GM12875 (cell line): ENCODE measurements around the gene KLHDC9.

ENCODE experiments used
- H3K4me3 ChIP-seq: one replicate; pipeline ENCODE4 v1.5.1; 2011; ENCODE audit warnings: low read depth, low read length, control low read depth
- CTCF ChIP-seq: IDR thresholded peaks from 2 replicates; pipeline ENCODE4 v1.5.1; 2011; ENCODE audit warnings: low read depth, mild to moderate bottlenecking, control low read depth, inconsistent platforms, low read length, moderate library complexity, borderline replicate concordance; ENCODE audit not compliant: insufficient read depth

Gene KLHDC9

GRCh38 chr1:161096015-161096414 is 2.1 kb upstream of the KLHDC9 start:
- H3K4me3 ChIP-seq, result no peak overlapping the region
- TF ChIP-seq CTCF, result no peak

GRCh38 chr1:161096530-161096929 is 1.6 kb upstream of the KLHDC9 start:
- TF ChIP-seq CTCF, result no peak
- H3K4me3 ChIP-seq, result no peak overlapping the region

- no peak for TF ChIP-seq CTCF
- H3K4me3 ChIP-seq, result no peak overlapping the region
Observed at GRCh38 chr1:161099090-161099802, 1.1 kb downstream of the KLHDC9 start.

- no peak overlapping the region for H3K4me3 ChIP-seq
- no peak for TF ChIP-seq CTCF
Observed at GRCh38 chr1:161100556-161100955, 2.4 kb downstream of the KLHDC9 start.

GRCh38 chr1:161106431-161106830 is 8.3 kb downstream of the KLHDC9 start:
- TF ChIP-seq CTCF, result no peak
- no peak overlapping the region for H3K4me3 ChIP-seq

- H3K4me3 ChIP-seq, result no peak overlapping the region
- no peak for TF ChIP-seq CTCF
Observed at GRCh38 chr1:161111117-161111516, 13.0 kb downstream of the KLHDC9 start.

- no peak overlapping the region for H3K4me3 ChIP-seq
- no peak for TF ChIP-seq CTCF
Observed at GRCh38 chr1:161111527-161111926, 13.4 kb downstream of the KLHDC9 start.
